ENCODE data around the gene FREY1.

The FREY1 gene

GRCh38 chr11:45906965-45907611 lies at the start of gene FREY1:
Gene FREY1, minus strand, starts transcription at chr11:45907271. Its CDS starts 26 bp downstream, at chr11:45907245.
- peak; percentile 59 for DNase-seq (ENCODE audit: low read depth, low spot score)

- DNase-seq (ENCODE audit: low read depth, low spot score), result no peak
Observed at GRCh38 chr11:45949992-45950407, 42.9 kb upstream of the FREY1 start.

- no peak for DNase-seq (ENCODE audit: low read depth, low spot score)
Observed at GRCh38 chr11:45948356-45948755, 41.3 kb upstream of the FREY1 start.

GRCh38 chr11:45947885-45948284 lies 40.8 kb upstream of the FREY1 start:
- no peak for DNase-seq (ENCODE audit: low read depth, low spot score)

- no peak for DNase-seq (ENCODE audit: low read depth, low spot score)
Observed at GRCh38 chr11:45945397-45945999, 38.4 kb upstream of the FREY1 start.

GRCh38 chr11:45942381-45942780 lies 35.3 kb upstream of the FREY1 start:
- no peak for DNase-seq (ENCODE audit: low read depth, low spot score)

- DNase-seq (ENCODE audit: low read depth, low spot score), result no peak
Observed at GRCh38 chr11:45941285-45941684, 34.2 kb upstream of the FREY1 start.

- no peak for DNase-seq (ENCODE audit: low read depth, low spot score)
Observed at GRCh38 chr11:45939836-45940235, 32.8 kb upstream of the FREY1 start.

GRCh38 chr11:45937916-45938315 lies 30.8 kb upstream of the FREY1 start:
- DNase-seq (ENCODE audit: low read depth, low spot score), result no peak

- no peak for DNase-seq (ENCODE audit: low read depth, low spot score)
Observed at GRCh38 chr11:45936511-45937054, 29.5 kb upstream of the FREY1 start.

- DNase-seq (ENCODE audit: low read depth, low spot score), result no peak
Observed at GRCh38 chr11:45935349-45936064, 28.4 kb upstream of the FREY1 start.

GRCh38 chr11:45934580-45935318 lies 27.7 kb upstream of the FREY1 start:
- DNase-seq (ENCODE audit: low read depth, low spot score), result peak; percentile 78

GRCh38 chr11:45933846-45934579 lies 26.9 kb upstream of the FREY1 start:
- DNase-seq (ENCODE audit: low read depth, low spot score), result no peak

- no peak for DNase-seq (ENCODE audit: low read depth, low spot score)
Observed at GRCh38 chr11:45933131-45933831, 26.2 kb upstream of the FREY1 start.

GRCh38 chr11:45932217-45932616 lies 25.1 kb upstream of the FREY1 start:
- DNase-seq (ENCODE audit: low read depth, low spot score), result no peak

GRCh38 chr11:45931739-45932138 lies 24.7 kb upstream of the FREY1 start:
- no peak for DNase-seq (ENCODE audit: low read depth, low spot score)

GRCh38 chr11:45930951-45931570 lies 24.0 kb upstream of the FREY1 start:
- no peak for DNase-seq (ENCODE audit: low read depth, low spot score)

- no peak for DNase-seq (ENCODE audit: low read depth, low spot score)
Observed at GRCh38 chr11:45930031-45930794, 23.1 kb upstream of the FREY1 start.

GRCh38 chr11:45929486-45930030 lies 22.5 kb upstream of the FREY1 start:
- no peak for DNase-seq (ENCODE audit: low read depth, low spot score)

Measured in ELF-1 (cell line).